ENCODE measurements around the gene ATP1A3. TPM values are rescaled to one million over a fixed set of nuclear protein-coding genes. Genes with fewer than 3 reads are reported as not detected.

The ATP1A3 gene
- total and polyA plus RNA-seq, 2 experiments from 2014 or later: 6.1 to 8.1 TPM

DNA sequence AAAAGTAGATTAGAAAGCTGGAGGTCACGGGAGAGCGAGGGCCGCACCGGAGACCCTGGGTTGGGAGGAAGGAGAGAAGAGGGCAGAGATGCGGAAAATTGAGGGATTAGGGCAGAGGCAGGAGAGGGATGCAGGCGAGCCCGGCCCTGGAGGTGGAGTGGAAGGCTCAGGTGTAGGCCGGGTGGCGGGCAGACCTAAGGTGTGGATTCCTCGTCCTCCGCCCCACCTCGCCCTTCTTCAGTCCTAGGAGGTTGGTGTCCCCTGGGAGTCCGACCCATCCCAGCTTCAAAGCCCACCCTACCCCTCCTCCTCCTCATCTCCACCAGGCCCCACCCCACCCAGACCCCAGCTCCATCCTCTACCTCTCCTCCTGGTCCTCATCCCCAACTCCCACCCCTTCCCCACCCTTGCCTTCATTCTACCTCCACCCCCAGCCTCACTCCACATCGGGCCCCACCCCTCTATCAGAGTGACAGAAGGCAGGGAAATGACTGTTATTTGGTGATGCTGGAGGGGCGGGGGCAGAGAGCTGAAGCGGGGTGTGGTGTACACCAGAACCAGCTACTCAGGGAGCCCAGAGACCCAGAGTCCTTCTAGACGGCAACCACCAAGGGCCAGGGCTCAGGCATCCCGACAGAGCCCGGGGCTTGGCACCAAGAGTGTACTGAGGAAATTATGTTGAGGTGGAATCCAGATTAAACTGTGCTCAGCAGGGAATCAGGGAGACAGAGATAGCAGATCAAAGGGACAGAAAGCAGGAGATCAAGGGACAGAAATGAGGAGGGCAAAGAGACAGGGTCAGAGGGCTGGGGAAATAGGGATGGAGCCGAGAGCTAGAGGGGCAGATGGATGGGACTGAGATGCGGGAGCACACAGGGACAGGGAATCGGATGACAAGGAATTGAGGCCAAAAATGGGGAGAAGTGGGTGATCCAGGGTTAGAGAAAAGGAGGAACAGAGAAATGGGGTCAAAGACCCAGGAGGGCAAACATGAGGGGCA, 72.2 kb downstream of the ATP1A3 start:
- H3K27me3 ChIP-seq: peaks cover 98% of the 10 kb centered on the region
- DNase-seq (ENCODE audit: low read depth in 1 of 2, low spot score in 1 of 2): no peak
- H3K27ac ChIP-seq: no peak overlapping the region
- TF ChIP-seq, protein P1, sequence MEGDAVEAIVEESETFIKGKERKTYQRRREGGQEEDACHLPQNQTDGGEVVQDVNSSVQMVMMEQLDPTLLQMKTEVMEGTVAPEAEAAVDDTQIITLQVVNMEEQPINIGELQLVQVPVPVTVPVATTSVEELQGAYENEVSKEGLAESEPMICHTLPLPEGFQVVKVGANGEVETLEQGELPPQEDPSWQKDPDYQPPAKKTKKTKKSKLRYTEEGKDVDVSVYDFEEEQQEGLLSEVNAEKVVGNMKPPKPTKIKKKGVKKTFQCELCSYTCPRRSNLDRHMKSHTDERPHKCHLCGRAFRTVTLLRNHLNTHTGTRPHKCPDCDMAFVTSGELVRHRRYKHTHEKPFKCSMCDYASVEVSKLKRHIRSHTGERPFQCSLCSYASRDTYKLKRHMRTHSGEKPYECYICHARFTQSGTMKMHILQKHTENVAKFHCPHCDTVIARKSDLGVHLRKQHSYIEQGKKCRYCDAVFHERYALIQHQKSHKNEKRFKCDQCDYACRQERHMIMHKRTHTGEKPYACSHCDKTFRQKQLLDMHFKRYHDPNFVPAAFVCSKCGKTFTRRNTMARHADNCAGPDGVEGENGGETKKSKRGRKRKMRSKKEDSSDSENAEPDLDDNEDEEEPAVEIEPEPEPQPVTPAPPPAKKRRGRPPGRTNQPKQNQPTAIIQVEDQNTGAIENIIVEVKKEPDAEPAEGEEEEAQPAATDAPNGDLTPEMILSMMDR (IDR thresholded peaks at IDR 0.05; ENCODE audit: low read depth, low read length): no peak
- H3K36me3 ChIP-seq: no peaks in the 10 kb centered on the region
- H3K9me3 ChIP-seq (ENCODE audit: low read depth): no peaks in the 10 kb centered on the region
- no peak overlapping the region for H3K4me3 ChIP-seq
- H3K4me1 ChIP-seq (ENCODE audit: low read depth): no peaks in the 10 kb centered on the region

DNA sequence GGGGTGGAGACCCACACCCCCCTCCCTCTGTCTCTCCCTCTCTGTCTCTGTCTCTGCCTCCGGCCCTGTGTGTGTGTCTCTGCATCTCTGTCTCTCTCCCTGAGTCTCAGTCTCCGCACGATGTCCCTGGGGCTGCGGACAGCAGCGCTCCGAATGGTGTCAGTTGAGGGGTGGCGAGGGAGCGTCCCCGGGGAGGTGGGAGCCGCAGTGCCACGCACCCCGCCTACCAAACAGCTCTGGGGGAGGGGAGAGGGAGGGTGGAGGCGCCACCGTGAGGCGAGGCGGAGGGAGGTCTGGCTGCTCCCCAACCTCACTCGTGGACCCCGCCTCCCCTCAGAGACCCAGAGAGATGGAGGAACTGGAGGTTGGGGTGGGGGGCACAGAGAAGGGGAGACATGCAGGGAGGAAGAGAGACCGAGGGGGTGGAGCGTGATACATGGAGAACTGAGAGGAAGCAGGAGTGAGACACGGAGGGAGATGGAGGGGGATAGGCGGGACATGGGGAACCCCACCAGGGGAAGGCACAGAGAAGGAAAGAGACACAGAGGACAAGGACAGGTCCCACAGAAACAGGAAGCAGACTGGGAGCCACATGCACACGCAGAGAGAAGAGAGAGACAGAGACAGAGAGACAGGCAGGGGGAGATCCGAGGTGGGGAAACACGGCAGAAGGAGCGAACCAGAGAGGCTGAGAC, 73.0 kb downstream of the ATP1A3 start:
- no peak for DNase-seq (ENCODE audit: low read depth in 1 of 2, low spot score in 1 of 2)
- TF ChIP-seq, protein P1 (IDR thresholded peaks at IDR 0.05; ENCODE audit: low read depth, low read length): no peak
- no peaks in the 10 kb centered on the region for H3K4me1 ChIP-seq (ENCODE audit: low read depth)
- no peaks in the 10 kb centered on the region for H3K9me3 ChIP-seq (ENCODE audit: low read depth)
- H3K4me3 ChIP-seq: no peak overlapping the region
- H3K27ac ChIP-seq: no peak overlapping the region
- H3K36me3 ChIP-seq: no peaks in the 10 kb centered on the region
- peaks cover 98% of the 10 kb centered on the region for H3K27me3 ChIP-seq

DNA sequence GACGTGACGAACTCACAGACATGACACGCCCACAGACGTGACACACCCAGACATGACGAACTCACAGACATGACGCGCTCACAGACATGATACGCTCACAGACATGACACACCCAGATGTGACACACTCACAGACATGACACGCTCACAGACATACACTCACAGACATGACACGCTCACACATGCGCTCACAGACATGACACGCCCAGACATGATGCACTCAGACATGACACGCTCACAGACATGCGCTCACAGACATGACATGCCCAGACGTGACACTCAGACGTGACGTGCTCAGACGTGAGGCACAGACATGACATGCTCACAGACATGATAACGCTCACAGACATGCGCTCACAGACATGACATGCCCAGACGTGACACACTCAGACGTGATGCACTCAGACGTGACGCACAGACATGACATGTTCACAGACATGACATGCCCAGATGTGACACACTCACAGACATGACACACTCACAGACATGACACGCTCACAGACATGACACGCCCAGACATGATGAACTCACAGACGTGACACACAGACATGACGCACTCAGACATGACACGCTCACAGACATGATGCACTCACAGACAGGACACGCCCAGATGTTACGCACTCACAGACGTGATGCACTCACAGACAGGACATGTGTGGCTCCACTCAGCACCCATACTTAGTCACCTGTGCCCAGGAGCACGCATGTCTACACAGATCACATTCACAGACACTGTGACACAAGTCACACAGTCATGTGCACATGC, 73.9 kb downstream of the ATP1A3 start:
- no peaks in the 10 kb centered on the region for H3K9me3 ChIP-seq (ENCODE audit: low read depth)
- no peaks in the 10 kb centered on the region for H3K4me1 ChIP-seq (ENCODE audit: low read depth)
- peaks cover 98% of the 10 kb centered on the region for H3K27me3 ChIP-seq
- H3K4me3 ChIP-seq: no peak overlapping the region
- H3K27ac ChIP-seq: no peak overlapping the region
- TF ChIP-seq, protein P1 (IDR thresholded peaks at IDR 0.05; ENCODE audit: low read depth, low read length): no peak
- DNase-seq (ENCODE audit: low read depth in 1 of 2, low spot score in 1 of 2): no peak
- H3K36me3 ChIP-seq: no peaks in the 10 kb centered on the region

DNA sequence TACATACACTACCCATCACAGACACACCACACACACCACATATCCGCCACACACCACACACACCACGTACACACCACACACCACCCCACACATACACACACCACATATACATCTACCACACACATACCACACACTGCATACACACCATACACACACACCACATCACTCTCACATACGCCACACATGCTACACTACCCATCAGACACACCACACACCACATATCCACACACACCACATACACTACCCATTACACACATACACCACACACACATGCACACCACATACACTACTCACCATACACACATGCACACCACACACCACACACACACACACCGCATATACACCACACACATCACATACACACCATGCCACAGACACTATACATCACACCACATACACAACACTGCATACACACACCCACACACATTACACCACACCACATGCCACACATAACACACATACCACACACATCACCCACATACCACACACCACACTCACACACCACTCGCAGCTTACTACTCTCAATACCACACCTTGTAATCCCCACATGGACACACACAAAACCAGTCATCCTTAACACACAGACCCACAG, 75.3 kb downstream of the ATP1A3 start:
- TF ChIP-seq, protein P1 (IDR thresholded peaks at IDR 0.05; ENCODE audit: low read depth, low read length): no peak
- no peak overlapping the region for H3K4me3 ChIP-seq

DNA sequence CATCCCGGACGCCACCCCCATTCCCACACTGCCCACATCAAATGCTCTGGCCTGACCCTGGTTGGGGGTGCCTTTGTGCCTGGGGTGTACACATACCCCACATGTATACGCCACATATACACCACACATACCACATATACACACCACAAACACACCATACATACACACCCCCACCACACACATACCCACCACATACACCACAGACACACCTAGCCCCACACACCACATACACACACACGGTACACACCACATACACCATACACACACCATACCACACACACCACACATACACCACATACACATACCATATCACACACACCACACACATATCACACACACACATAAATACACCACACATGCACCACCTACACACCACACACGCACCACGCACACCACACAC, 75.9 kb downstream of the ATP1A3 start:
- TF ChIP-seq, protein P1 (IDR thresholded peaks at IDR 0.05; ENCODE audit: low read depth, low read length): no peak
- no peak overlapping the region for H3K4me3 ChIP-seq
- no peaks in the 10 kb centered on the region for H3K36me3 ChIP-seq
- H3K9me3 ChIP-seq (ENCODE audit: low read depth): no peaks in the 10 kb centered on the region
- no peak for DNase-seq (ENCODE audit: low read depth in 1 of 2, low spot score in 1 of 2)
- no peaks in the 10 kb centered on the region for H3K4me1 ChIP-seq (ENCODE audit: low read depth)
- H3K27ac ChIP-seq: no peak overlapping the region
- H3K27me3 ChIP-seq: peaks cover 100% of the 10 kb centered on the region

More for the DNA sequence above, 75.3 kb downstream of the ATP1A3 start:
- Histone ChIP-seq H3K27me3 (peaks cover 98% of the 10 kb centered on the region), H3K36me3 (no peaks in the 10 kb centered on the region), H3K9me3 (ENCODE audit: low read depth) (no peaks in the 10 kb centered on the region), H3K4me1 (ENCODE audit: low read depth) (no peaks in the 10 kb centered on the region), H3K27ac (no peak overlapping the region)
- no peak for DNase-seq (ENCODE audit: low read depth in 1 of 2, low spot score in 1 of 2)

All from cardiac muscle cell (in vitro differentiated cells and primary cell).